NCI-H2081 (cell line): ENCODE results near the gene GOLGA8K.
"Not testable (repeated sequence)": the region's sequence is repeated elsewhere in the genome, so short reads cannot be mapped to it uniquely, and the experiment has no call there.

Source experiments
- DNase-seq, 2 experiments: peaks; one replicate each; lab custom pipeline; 2025; lab: John Stamatoyannopoulos, UW

The GOLGA8K gene, protein sequence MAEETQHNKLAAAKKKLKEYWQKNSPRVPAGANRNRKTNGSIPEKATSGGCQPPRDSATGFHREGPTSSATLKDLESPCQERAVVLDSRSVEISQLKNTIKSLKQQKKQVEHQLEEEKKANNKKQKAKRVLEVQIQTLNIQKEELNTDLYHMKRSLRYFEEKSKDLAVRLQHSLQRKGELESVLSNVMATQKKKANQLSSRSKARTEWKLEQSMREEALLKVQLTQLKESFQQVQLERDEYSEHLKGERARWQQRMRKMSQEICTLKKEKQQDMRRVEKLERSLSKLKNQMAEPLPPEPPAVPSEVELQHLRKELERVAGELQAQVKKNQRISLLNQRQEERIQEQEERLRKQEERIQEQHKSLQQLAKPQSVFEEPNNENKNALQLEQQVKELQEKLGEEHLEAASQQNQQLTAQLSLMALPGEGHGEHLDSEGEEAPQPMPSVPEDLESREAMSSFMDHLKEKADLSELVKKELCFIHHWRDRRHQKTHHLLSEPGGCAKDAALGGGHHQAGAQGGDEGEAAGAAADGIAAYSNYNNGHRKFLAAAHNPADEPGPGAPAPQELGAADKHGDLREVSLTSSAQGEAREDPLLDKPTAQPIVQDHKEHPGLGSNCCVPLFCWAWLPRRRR

DNA sequence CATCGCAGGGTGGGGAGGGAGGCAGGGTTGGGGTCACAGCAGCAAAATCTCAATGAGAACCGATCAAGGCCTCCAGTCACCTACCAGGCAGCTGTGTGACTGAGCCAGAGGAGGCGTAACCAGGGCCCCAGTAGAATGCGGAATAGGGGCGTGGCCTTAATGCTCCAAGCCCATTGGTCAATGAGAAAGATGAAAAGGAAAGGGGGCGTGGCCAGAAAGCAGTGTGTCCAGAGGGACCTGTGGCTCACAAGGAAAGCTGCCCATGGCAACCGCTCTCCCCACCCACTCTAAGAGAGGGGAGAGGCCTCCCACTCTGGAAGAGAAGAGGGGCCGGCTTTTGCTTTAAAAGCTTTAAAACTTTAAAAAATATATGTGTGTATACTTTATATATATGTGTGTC, at the start of gene GOLGA8K:
Gene GOLGA8K (minus strand): TSS at position 101 of the 400 bp plus-strand sequence. CDS start 98 bp downstream, at position 3.
- DNase-seq: not testable (repeated sequence)

DNA sequence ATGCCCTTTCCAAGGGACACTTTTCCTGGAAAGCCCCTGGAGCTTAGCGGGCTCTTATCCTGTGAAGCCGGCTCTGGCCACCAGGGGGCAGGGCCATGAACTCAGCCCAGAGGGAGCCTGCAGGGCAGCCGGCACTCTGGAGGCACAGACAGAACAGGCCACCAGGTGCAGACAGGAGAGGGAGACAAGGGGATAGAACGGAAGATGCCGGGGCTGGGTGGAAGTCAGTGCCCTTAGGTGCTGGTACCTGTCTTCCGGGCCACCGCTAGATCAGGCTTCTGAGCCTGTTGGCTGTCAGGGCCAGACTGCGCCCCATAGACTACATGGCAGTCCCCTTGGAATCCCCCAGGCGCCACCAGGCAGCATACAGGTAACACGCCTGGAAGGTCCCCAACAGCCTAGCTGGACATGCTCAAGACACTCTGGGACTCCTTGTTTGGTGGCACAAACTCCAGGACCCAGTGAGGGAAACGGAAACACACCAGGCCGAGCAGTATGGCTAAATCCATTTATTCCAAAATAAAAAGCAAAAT, 37.4 kb upstream of the GOLGA8K start:
- not testable (repeated sequence) for DNase-seq

DNA sequence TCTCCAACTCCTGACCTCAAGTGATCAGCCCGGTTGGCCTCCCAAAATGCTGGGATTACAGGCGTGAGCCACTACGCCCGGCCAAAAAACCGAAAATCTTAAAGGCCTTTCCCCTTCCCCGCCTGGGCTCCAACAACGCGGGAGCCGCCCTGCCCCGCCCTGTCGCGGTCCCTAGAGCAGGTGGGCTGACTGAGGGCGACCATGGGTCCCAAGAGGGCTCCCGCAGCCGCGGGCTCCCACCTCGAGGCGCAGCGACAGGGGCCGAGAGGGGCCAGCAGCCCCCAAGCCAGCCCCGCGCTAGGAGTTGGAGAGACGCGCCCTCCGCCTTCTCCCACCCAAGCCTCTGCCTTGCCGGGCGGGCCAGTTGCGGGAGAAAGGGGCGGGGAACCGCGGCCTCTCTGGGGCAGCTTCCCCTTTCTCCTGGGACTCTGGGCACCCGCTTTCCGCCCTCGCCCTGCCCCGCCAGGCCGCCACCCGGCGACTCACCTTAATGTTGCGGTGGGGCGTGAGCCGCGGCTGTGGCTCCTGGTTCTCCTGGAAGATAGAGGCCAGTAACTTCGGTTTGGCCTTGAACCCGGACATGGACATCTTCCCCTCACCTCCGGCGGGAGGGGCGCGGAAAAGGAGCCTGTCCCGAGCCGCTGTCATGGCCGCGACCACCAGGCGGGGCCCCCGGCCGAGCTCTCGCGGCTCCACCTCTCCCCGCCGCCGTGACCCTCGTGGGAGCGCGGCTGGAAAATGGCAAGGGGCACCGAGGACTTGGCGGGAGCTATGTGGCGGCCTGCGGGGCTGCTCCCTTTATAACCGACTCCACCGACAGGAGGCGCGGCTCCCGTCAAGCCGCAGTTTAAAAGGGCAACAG, 31.2 kb upstream of the GOLGA8K start:
- DNase-seq: not testable (repeated sequence)

DNA sequence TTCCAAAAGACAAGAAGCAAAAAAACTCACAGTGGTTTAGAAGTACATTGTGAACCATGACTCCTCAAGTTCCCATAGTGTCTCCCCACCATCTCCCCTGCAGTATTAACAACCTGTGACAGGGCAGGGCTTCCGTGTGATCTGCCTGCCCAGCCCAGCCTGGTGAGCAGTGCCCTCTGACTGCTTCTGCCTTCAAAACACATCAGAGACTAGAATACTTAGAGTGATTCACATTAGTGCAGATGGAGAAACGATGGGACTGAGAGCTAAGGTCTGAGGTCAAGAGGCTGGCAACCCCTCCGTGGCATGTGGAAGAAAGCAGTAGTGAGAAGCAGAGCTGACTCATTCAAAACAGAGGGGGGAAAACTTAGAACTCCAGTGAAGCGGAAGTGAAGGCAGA, 24.5 kb upstream of the GOLGA8K start:
- not testable (repeated sequence) for DNase-seq

DNA sequence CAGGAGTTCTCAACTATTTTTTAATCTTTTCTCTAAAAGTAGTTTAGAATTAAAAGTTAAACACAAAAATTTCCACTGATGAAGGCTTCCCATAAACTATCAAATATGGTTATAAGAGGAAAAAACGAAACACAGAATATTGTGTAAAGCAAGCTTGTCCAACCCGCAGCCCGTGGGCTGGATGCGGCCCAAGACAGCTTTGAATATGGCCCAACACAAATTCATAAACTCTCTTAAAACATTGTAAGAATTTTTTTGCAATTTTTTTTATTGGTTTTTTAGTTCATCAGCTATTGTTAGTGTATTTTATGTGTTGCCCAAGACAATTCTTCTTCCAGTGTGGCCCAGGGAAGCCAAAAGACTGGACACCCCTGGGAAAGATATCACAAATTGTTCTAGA, 23.4 kb upstream of the GOLGA8K start:
- not testable (repeated sequence) for DNase-seq

DNA sequence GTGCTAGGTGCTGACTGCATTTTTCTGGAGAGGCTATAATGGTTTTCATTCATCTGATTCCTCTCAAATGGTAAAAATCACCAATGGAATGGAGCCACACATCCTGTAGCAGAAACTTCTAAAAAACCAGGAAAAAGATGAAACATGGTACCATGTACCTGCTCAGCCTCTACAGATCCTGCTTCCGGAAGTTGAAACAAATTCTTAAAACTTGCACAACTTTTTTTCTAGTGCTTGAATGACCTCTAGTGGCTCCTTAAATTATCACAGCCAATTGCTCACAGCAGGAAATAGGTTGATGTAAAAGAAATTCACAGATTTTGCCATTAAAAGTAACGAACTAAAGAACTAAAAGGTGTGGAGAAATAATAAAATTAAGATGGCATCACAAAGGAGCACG, 4.8 kb upstream of the GOLGA8K start:
- DNase-seq: not testable (repeated sequence)

DNA sequence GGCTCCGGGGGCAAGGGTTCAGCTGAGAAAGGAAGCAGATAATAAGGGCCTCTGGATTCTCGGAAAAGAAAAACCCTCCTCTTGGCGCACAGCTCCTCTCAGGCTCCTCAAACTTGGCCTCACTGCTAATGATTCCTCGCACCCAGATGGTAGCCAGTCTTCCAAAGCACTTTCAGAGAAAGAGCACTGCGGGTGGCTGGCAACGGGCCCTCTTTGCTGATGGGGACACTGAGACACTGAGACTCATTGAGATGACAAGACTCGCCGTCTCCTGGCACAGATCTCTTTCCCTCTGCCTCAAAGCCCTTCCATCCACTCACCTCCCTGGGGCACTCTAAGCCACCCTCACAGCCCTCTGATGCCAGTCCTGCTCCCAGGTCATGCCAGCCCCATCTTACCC, 6.6 kb downstream of the GOLGA8K start:
- DNase-seq: not testable (repeated sequence)

DNA sequence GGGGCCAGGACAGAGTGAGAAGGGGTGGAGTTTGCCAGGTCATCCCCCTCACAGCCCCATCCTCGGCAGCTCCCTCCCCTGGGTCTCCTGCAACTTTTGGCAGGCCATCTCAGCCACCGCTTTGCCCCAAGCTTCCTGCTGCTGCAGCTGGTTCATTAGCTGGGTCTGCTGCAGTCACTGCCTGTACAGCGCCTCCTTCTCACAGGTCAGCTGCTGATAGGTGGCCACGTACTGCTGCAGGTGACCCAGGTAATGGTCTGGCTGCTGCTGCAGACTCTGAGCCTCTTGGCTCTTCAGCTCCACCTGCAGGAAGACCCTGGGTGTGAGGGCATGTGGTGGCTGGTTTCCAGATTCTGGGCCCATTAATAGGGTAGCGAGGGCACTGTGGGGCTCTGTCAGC, 8.3 kb downstream of the GOLGA8K start:
- DNase-seq: not testable (repeated sequence)

DNA sequence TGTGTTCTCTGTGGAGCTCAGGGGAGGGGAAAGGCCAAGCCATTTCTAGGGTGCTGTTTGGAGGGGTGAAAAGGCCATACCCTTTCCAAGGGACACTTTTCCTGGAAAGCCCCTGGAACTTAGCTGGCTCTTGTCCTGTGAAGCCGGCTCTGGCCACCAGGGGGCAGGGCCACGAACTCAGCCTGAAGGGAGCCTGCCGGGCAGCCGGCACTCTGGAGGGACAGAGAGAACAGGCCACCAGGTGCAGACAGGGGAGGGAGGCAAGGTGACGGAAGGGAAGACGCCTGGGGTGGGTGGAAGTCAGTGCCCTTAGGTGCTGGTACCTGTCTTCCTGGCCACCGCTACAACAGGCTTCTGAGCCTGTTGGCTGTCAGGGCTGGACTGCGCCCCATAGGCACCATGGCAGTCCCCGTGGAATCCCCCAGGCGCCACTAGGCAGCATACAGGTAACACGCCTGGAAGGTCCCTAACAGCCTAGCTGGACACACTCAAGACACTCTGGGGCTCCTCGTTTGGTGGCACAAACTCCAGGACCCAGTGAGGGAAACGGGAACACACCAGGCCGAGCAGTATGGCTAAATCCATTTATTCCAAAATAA, 14.9 kb downstream of the GOLGA8K start:
- DNase-seq: not testable (repeated sequence)

DNA sequence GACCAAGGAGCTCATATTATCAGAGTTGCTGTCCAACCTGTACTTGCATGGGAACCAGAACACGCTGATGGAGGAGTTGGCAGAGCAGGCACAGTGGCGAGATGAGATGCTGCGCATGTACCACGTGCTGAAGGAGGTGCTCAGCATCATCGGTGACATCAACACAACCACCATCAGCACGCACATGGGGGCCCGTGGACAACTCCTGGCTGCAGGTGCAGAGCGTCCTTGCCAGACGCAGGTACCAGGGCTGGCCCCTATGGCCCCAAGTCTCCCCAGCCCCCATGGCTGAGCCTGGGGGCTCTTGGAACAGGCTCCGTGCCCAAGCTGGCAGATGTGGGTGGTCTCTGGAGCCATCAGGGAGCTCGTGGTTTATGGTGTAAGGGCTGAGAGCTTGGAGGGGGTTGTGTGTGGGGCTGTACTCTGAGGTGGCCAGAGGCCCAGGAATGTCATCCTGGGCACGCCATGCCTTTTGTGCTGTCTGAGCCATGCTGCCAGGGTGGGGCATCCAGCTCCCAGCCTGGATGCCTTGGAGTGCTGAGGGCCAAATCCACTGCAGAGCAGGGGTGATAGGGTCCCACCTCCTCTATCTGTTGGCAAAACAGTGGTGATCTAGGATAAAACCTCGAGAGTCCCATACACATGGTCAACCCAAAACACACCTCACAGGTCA, 17.1 kb downstream of the GOLGA8K start:
- DNase-seq: not testable (repeated sequence)

DNA sequence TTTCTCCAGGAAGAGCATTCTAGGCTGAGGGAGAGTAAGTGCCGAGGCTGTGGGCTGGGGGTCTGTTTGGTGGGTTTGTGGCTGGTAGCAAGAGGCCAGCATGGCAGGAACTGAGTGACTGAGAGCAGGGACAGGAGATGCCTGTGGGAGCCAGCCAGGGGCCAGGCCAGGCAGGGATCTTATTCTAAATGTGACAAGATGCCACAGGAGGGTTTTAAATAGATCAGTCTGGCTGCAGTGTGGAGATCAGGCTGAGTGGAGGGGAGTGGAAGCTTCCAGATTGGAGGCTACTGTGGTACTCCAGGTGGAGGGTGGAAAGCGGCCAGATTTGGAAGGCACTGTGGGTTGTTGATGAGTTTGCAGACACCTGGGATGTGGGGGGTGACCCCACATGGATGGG, 28.9 kb downstream of the GOLGA8K start:
- DNase-seq: not testable (repeated sequence)

DNA sequence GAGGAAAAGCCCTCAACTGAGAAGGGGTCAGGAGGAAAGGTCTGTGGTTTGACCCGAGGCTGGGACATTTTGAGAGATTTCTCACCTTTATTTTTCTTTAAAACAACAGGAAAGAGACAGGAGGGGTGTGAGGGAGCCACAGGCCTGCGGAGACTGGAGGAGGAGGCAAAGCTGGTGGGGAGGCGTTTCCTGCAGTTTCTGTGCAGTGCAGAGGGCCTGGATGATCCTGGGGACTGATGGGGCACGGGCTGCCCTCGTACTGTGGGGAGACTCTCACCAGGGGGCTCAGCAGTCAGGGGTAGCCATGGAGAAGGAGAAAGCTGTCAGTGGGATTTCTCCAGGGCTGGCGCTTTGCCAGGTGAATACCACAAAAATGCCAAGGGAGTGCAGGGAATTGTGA, 29.4 kb downstream of the GOLGA8K start:
- DNase-seq: not testable (repeated sequence)

DNA sequence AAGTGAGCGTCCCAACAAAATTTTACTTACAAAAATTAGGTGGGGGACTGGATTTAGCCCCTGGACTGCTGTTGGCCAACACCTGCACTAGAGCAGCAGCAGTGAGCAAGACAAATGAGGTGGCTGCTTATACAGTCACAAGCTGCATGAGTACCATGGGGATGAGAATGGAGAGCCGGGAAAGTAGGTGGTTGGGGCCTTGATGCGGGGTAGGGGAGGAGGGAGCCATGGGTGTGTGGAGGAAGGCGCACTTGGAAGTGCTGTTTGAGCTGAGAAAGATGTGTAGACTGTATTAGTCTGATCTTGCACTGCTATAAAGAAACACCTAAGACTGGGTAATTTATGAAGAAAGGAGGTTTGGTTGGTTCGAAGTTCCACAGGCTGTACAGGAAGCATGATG, 31.0 kb downstream of the GOLGA8K start:
- DNase-seq: not testable (repeated sequence)

DNA sequence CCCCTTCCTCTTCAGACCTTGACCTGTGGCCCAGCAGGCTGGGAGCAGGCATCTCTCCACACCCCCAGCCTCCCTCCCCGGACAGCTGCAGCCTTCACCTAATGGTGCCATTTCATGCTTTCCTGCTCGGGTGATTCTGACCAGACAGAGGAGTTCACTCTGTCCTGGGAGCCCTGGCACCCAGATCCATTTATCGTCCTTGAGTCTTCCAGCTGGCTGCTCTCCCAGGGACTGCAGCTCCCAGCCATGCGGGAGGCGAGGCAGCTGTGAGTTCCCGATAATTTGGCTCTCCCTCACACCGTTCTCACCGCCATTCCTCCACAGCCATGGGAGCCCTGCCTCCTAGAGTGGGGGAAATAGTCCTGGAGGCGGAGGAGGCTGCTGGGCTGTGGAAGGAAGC, 32.6 kb downstream of the GOLGA8K start:
- DNase-seq: not testable (repeated sequence)

DNA sequence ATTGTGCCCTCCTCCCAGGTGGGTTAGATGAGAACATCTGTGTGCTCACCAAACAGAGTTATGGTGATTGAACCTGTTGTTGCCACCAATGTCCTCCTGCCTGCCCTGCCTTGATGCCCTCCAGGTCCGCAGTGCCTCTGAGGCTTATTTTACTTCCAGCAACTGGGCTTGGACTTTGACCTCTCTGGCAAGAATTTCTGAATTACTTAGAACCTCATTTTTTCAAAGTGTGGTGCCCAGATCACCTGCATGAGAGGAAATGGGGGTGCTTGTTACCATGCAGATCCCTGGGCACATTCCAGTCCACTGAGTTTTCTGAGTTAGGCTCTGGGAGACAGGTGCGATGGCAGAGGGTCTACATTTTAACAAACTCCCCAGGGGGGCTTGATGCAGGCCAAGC, 33.0 kb downstream of the GOLGA8K start:
- not testable (repeated sequence) for DNase-seq

DNA sequence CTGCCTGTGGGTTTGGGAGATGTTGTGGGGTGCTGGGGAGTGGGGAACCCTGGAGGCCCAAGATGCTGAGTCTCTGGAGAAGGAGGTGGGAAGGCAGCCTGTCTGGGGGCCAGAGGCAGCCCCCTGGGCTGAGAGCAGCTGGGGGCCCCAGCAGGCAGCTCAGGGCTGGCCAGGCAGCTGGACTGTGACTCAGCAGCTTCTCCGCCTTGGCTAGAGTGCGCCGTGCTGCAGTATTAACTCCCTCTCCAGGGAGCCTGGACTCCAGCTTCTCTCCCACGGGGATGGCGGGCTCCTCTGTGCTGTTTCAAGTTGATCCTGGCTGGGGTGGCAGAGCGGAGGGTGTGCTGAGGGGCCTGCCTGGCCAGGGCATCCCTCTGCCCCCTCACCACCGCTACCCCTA, 36.6 kb downstream of the GOLGA8K start:
- not testable (repeated sequence) for DNase-seq

DNA sequence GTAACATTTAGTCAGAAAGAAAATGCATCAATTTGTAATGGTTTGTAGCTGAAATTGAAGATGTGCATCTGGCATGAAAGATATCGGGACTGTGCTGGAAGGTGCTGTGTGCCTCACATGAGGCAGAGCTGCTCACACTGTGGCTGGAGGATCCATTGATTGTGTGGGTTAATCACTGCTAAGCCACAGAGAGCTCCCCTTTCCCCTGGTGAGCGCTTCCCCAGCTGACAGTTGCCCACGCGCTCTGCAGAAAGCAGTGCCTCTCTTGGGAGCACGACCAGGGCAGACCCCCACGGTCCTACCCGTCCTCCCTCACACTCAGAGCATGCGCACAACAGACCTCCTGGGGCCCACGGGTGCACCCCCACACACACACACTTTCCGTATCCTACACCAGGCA, 37.1 kb downstream of the GOLGA8K start:
- not testable (repeated sequence) for DNase-seq

DNA sequence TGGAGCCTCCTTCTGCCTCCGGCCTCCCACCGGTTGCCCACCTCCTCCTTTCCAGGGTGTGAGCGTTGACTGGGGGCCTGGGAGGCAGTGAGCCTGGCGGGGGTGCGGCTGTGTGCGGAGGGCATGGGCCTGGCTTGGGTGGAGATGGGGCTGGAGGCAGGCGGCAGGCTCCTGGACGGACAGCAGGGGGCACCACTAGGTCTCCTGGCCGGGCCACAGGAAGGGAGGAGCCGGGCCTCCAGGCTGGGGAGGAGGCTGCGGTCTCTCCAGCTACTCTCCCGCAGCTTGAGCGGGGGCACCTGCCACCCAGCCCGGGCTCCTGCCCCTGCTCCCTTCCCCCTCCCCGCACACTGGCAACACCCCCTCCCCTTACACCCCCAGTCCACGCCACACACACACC, 38.1 kb downstream of the GOLGA8K start:
- not testable (repeated sequence) for DNase-seq

DNA sequence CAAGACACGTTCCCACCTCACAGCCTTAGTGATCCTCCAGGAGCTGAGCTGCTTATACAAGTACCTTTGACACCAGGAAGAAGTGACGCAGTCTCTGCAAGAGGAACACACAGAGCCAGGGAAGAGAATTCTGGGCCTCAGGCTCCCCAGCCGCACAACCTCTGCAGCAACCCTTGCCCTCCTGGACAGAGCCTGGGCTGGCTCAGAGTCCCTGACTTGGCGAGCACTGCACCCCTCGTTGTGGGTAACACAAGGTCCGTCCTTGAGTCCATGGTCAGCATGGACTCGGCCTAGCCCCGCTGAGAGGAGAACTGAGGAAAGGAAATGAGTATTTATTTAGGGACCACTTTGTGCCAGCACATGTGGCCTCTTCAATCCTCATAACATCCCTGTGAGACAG, 39.6 kb downstream of the GOLGA8K start:
- not testable (repeated sequence) for DNase-seq

DNA sequence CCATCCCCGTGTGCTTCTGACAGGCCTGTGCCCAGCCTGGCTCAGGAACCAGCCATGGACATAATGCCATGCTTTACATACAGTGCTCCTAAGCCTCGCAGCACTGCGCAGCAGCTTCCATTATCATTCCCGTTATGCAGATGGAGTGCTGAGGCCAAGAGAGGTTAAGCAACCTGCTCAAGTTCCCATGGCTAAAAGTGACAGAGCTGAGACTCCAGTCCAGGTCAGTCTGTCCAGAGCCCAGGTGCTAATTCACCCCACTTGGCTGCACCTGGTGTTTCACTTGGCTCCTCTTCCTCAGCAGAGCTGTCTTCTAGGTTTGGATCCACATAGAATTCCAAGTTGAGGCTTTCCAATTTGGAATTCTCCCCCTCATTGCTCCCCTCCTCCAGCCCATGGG, 41.4 kb downstream of the GOLGA8K start:
- DNase-seq: not testable (repeated sequence)

DNA sequence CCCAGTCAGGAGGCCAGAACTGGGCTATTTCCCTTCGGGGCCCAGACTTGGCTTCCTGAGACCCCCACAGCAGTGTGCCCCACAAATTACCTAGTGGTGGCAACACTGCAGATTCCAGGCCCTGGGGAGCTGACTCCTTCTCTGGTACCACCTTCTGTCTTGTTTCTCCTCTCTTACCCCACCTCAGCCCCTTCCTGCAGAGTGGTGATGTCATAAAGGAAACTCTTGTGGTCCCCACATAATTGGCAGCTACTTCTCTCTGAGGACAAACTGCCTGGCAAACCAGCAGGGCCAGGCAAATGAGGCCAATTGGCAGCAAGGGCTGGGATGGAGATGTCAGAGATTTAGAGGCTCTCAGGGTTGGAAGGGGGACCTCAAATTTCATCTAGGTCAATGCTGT, 44.6 kb downstream of the GOLGA8K start:
- DNase-seq: not testable (repeated sequence)
